A673 (cell line): Measurements from ENCODE around the gene KLHL33.

Experiments used
- CTCF ChIP-seq: fragments of 300-800, 200-600 bp; sonication (generic); conservative IDR thresholded peaks from 2 replicates; pipeline ENCODE4 v1.5.1; 2017; ENCODE audit warnings: low read depth, mild to moderate bottlenecking, antibody characterized with exemption, low read length, moderate library complexity, mixed read lengths
- EZH2 ChIP-seq: fragments of 200-600 bp; sonication (generic); IDR thresholded peaks from 2 replicates; pipeline ENCODE4 v1.6.1; 2017; ENCODE audit warnings: borderline replicate concordance, low read depth, mild to moderate bottlenecking, mixed read lengths, antibody characterized with exemption, low read length; ENCODE audit not compliant: poor library complexity, severe bottlenecking

- TF ChIP-seq CTCF (no peak), EZH2 (no peak)
Measured at GRCh38 chr14:20391505-20391904, 44.5 kb downstream of the KLHL33 start.
